Measurements from ENCODE around the gene PGD.

DNA sequence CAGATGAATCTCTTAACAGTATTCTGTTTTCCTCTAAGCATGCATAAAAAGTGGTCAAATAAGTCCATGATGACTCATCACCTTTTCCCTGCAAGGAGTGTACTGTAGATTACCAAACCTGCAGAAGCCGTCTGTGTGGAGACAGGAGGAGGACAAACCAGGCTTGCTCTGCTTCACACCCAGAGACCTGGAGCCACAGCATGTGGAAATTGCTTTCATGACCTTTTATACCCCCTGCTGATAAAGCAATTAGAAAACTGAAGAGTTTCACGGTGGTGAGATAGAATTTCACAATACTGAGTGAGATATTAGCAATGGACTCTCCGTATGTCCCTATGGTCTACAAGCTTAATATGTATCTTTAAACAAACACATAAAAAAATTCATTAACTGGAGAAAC, 60.3 kb downstream of the PGD start:
- TF ChIP-seq, protein P1, sequence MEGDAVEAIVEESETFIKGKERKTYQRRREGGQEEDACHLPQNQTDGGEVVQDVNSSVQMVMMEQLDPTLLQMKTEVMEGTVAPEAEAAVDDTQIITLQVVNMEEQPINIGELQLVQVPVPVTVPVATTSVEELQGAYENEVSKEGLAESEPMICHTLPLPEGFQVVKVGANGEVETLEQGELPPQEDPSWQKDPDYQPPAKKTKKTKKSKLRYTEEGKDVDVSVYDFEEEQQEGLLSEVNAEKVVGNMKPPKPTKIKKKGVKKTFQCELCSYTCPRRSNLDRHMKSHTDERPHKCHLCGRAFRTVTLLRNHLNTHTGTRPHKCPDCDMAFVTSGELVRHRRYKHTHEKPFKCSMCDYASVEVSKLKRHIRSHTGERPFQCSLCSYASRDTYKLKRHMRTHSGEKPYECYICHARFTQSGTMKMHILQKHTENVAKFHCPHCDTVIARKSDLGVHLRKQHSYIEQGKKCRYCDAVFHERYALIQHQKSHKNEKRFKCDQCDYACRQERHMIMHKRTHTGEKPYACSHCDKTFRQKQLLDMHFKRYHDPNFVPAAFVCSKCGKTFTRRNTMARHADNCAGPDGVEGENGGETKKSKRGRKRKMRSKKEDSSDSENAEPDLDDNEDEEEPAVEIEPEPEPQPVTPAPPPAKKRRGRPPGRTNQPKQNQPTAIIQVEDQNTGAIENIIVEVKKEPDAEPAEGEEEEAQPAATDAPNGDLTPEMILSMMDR (IDR thresholded peaks at IDR 0.05), result no peak
- no peak for TF ChIP-seq EZH2phosphoT487 (IDR thresholded peaks at IDR 0.05)
- TF ChIP-seq EZH2 (IDR thresholded peaks at IDR 0.05), result no peak
